SU-DHL-6 (cell line): Measurements from ENCODE around the gene CLNS1A.

Experiments used
- H2AFZ ChIP-seq: fragments of 200-600 bp; sonication (generic); 2 replicates; pipeline ENCODE4 v1.6.1; 2014; ENCODE audit warnings: low read depth, mild to moderate bottlenecking, moderate library complexity, mixed read lengths, antibody characterized with exemption, low read length; ENCODE audit not compliant: severe bottlenecking
- H3F3A ChIP-seq: fragments of 200-600 bp; shearing (Covaris generic); 2 replicates; pipeline ENCODE4 v1.6.0; 2016; ENCODE audit warnings: antibody characterized with exemption, mild to moderate bottlenecking; ENCODE audit not compliant: insufficient read depth
- H3K27ac ChIP-seq: fragments of 200-600 bp; sonication (generic); 2 replicates; pipeline ENCODE4 v1.5.1; 2016; ENCODE audit warnings: low read depth, mild to moderate bottlenecking, low read length, moderate library complexity, mixed read lengths
- H3K27me3 ChIP-seq: fragments of 200-600 bp; sonication (generic), shearing (Covaris generic); 2 replicates; pipeline ENCODE4 v1.6.0; 2014; ENCODE audit warnings: mild to moderate bottlenecking, low read length
- H3K36me3 ChIP-seq: fragments of 200-600 bp; sonication (generic); 2 replicates; pipeline ENCODE4 v1.6.1; 2014; ENCODE audit warnings: mild to moderate bottlenecking, low read length, mixed read lengths
- H3K4me2 ChIP-seq: fragments of 300-600, 200-600 bp; shearing (Covaris generic), sonication (generic); 2 replicates; pipeline ENCODE4 v1.6.0; 2014; ENCODE audit warnings: low read length, low read depth, mild to moderate bottlenecking; ENCODE audit not compliant: poor library complexity, severe bottlenecking
- H3K4me3 ChIP-seq: fragments of 200-600 bp; sonication (generic); 2 replicates; pipeline ENCODE4 v1.5.1; 2014; ENCODE audit warnings: antibody characterized with exemption, low read length, mild to moderate bottlenecking, mixed read lengths; ENCODE audit not compliant: insufficient read depth, poor library complexity, severe bottlenecking
- H3K79me2 ChIP-seq: fragments of 200-600 bp; sonication (generic); 2 replicates; pipeline ENCODE4 v1.6.1; 2014; ENCODE audit warnings: mild to moderate bottlenecking, low read length, moderate library complexity; ENCODE audit not compliant: insufficient read depth
- H3K9ac ChIP-seq: fragments of 200-600 bp; sonication (generic); 2 replicates; pipeline ENCODE4 v1.7.0; 2014; ENCODE audit warnings: mild to moderate bottlenecking, low read length
- H3K9me2 ChIP-seq: fragments of 200-600 bp; sonication (generic); replicated peaks from 2 replicates; pipeline ENCODE4 v1.6.1; 2014; ENCODE audit warnings: low read length; ENCODE audit not compliant: insufficient read depth
- H3K9me3 ChIP-seq: fragments of 200-600 bp; sonication (generic); 2 replicates; pipeline ENCODE4 v1.6.1; 2014; ENCODE audit warnings: low read length, mixed read lengths; ENCODE audit not compliant: insufficient read depth
- H4K20me1 ChIP-seq: fragments of 200-600 bp; sonication (generic); 2 replicates; pipeline ENCODE4 v1.6.1; 2014; ENCODE audit warnings: low read depth, mild to moderate bottlenecking, antibody characterized with exemption, low read length, moderate library complexity, mixed read lengths
- CTCF ChIP-seq: fragments of 200-600 bp; sonication (generic); IDR thresholded peaks from one replicate; pipeline ENCODE4 v1.5.1; 2017; ENCODE audit warnings: antibody characterized with exemption, mild to moderate bottlenecking, low read length, moderate library complexity; ENCODE audit not compliant: insufficient read depth, poor library complexity, severe bottlenecking
- EZH2phosphoT487 ChIP-seq: fragments of 200-600 bp; sonication (generic), shearing (Covaris generic); conservative IDR thresholded peaks from 2 replicates; pipeline ENCODE4 v1.6.1; 2018; ENCODE audit warnings: mild to moderate bottlenecking, antibody characterized with exemption, low read length, moderate library complexity, mixed read lengths

CLNS1A gene

GRCh38 chr11:77665240-77665965, 27.8 kb upstream of the CLNS1A start:
- H3K9ac ChIP-seq: no peak overlapping the region
- no peak overlapping the region for H2AFZ ChIP-seq
- TF ChIP-seq EZH2phosphoT487 (no peak), CTCF (no peak)
- no peaks in the 10 kb centered on the region for H3K27me3 ChIP-seq
- no peak overlapping the region for H3K27ac ChIP-seq
- H4K20me1 ChIP-seq: no peaks in the 10 kb centered on the region
- no peak overlapping the region for H3K4me3 ChIP-seq
- H3K9me2 ChIP-seq: no peaks in the 10 kb centered on the region
- H3F3A ChIP-seq: peaks cover 10% of the 10 kb centered on the region; the same call in 1 of the 2 replicates
- H3K4me2 ChIP-seq: no peak overlapping the region
- no peaks in the 10 kb centered on the region for H3K79me2 ChIP-seq
- H3K9me3 ChIP-seq: no peaks in the 10 kb centered on the region
- peaks cover 25% of the 10 kb centered on the region for H3K36me3 ChIP-seq

- Histone ChIP-seq H3K4me2 (no peak overlapping the region), H3K4me3 (no peak overlapping the region), H3K27me3 (no peaks in the 10 kb centered on the region), H3K9ac (no peak overlapping the region), H3K36me3 (peaks cover 11% of the 10 kb centered on the region), H3K27ac (no peak overlapping the region), H3K9me3 (no peaks in the 10 kb centered on the region), H4K20me1 (no peaks in the 10 kb centered on the region), H3K9me2 (no peaks in the 10 kb centered on the region), H2AFZ (no peak overlapping the region), H3F3A (peaks cover 16% of the 10 kb centered on the region), H3K79me2 (no peaks in the 10 kb centered on the region)
- no peak for TF ChIP-seq EZH2phosphoT487
- no peak for TF ChIP-seq CTCF
These were observed 24.1 kb upstream of the CLNS1A start for GRCh38 chr11:77661670-77662069.

- H3K36me3 ChIP-seq: peaks cover 3% of the 10 kb centered on the region; the same call in 1 of the 2 replicates
- H3K27me3 ChIP-seq: no peaks in the 10 kb centered on the region
- H3K4me3 ChIP-seq: no peak overlapping the region
- no peak overlapping the region for H3K9ac ChIP-seq
- H3K9me2 ChIP-seq: no peaks in the 10 kb centered on the region
- H3F3A ChIP-seq: peaks cover 13% of the 10 kb centered on the region
- H4K20me1 ChIP-seq: no peaks in the 10 kb centered on the region
- H2AFZ ChIP-seq: no peak overlapping the region
- no peak overlapping the region for H3K27ac ChIP-seq
- TF ChIP-seq CTCF: no peak
- TF ChIP-seq EZH2phosphoT487: no peak
- H3K9me3 ChIP-seq: no peaks in the 10 kb centered on the region
- H3K4me2 ChIP-seq: no peak overlapping the region
- H3K79me2 ChIP-seq: no peaks in the 10 kb centered on the region
These were observed 23.4 kb upstream of the CLNS1A start for GRCh38 chr11:77660947-77661346.
